GM18526 (cell line): ENCODE results near the gene CTNNA2.

ENCODE experiments used
- POLR2A ChIP-seq: IDR thresholded peaks from 3 replicates; pipeline ENCODE4 v1.6.1; 2011; ENCODE audit not compliant: insufficient read length; ENCODE audit errors: extremely low read depth

The CTNNA2 gene

GRCh38 chr2:80529466-80530165, 1016.8 kb downstream of the CTNNA2 start:
- no peak for TF ChIP-seq POLR2A

- no peak for TF ChIP-seq POLR2A
Measured at GRCh38 chr2:80530442-80531064, 1017.7 kb downstream of the CTNNA2 start.

- TF ChIP-seq POLR2A, result no peak
Measured at GRCh38 chr2:80531319-80531718, 1018.5 kb downstream of the CTNNA2 start.

GRCh38 chr2:80545420-80546210, 1032.8 kb downstream of the CTNNA2 start:
- no peak for TF ChIP-seq POLR2A

GRCh38 chr2:80546766-80547165, 1033.9 kb downstream of the CTNNA2 start:
- no peak for TF ChIP-seq POLR2A

GRCh38 chr2:80547344-80547743, 1034.5 kb downstream of the CTNNA2 start:
- no peak for TF ChIP-seq POLR2A

GRCh38 chr2:80548469-80548868, 1035.6 kb downstream of the CTNNA2 start:
- TF ChIP-seq POLR2A, result no peak

GRCh38 chr2:80549901-80550300, 1037.0 kb downstream of the CTNNA2 start:
- no peak for TF ChIP-seq POLR2A

GRCh38 chr2:80560326-80560725, 1047.5 kb downstream of the CTNNA2 start:
- no peak for TF ChIP-seq POLR2A

GRCh38 chr2:80568011-80568410, 1055.2 kb downstream of the CTNNA2 start:
- TF ChIP-seq POLR2A, result no peak

- TF ChIP-seq POLR2A, result no peak
Measured at GRCh38 chr2:80573167-80573566, 1060.3 kb downstream of the CTNNA2 start.

GRCh38 chr2:80573950-80574349, 1061.1 kb downstream of the CTNNA2 start:
- TF ChIP-seq POLR2A, result no peak

GRCh38 chr2:80579756-80580155, 1066.9 kb downstream of the CTNNA2 start:
- no peak for TF ChIP-seq POLR2A

- TF ChIP-seq POLR2A, result no peak
Measured at GRCh38 chr2:80591233-80591632, 1078.4 kb downstream of the CTNNA2 start.

- TF ChIP-seq POLR2A, result no peak
Measured at GRCh38 chr2:80592106-80592505, 1079.3 kb downstream of the CTNNA2 start.

GRCh38 chr2:80610108-80610507, 1097.3 kb downstream of the CTNNA2 start:
- no peak for TF ChIP-seq POLR2A
